Progenitor cell of endocrine pancreas (in vitro differentiated cells): ENCODE data around the gene EFHC2. TPM values are rescaled to one million over a fixed set of nuclear protein-coding genes. Genes with fewer than 3 reads are reported as not detected.

ENCODE experiments used
- DNase-seq: peaks from one replicate; pipeline ENCODE4 v3.0.0; 2021; ENCODE audit warnings: low spot score; ENCODE audit not compliant: unreplicated experiment
- H3K27ac Mint-ChIP-seq: 2 replicates; pipeline ENCODE4 v1.8.0; 2021; ENCODE audit warnings: mild to moderate bottlenecking, moderate library complexity, mixed read lengths
- H3K27me3 Mint-ChIP-seq: 2 replicates; pipeline ENCODE4 v1.8.0; 2021; ENCODE audit warnings: mixed read lengths
- H3K36me3 Mint-ChIP-seq: 2 replicates; pipeline ENCODE4 v1.8.0; 2022; ENCODE audit warnings: mixed read lengths; ENCODE audit not compliant: insufficient read depth
- H3K4me1 Mint-ChIP-seq: 2 replicates; pipeline ENCODE4 v1.8.0; 2021; ENCODE audit warnings: low read depth, mixed read lengths
- H3K4me3 Mint-ChIP-seq: 2 replicates; pipeline ENCODE4 v1.8.0; 2021; ENCODE audit warnings: low read depth, mild to moderate bottlenecking, moderate library complexity, mixed read lengths
- H3K9me3 Mint-ChIP-seq: 2 replicates; pipeline ENCODE4 v1.8.0; 2021; ENCODE audit warnings: low read depth, mixed read lengths
- CTCF ChIP-seq: fragments of 200-600 bp; sonication (generic); IDR thresholded peaks from one replicate; pipeline ENCODE4 v1.5.0; 2021; ENCODE audit warnings: antibody characterized with exemption, mild to moderate bottlenecking; ENCODE audit not compliant: unreplicated experiment
- total RNA-seq: library from RNA; stranded (reverse); gene quantifications from 2 replicates; pipeline ENCODE4 v1.2.1, GENCODE V29; 2021

EFHC2 gene
- total RNA-seq, 1 donor from 2014 or later = 1.8 TPM

- H3K4me1 Mint-ChIP-seq = no peaks in the 10 kb centered on the region
- no peak for TF ChIP-seq CTCF
- H3K27me3 Mint-ChIP-seq = no peaks in the 10 kb centered on the region
Measured at GRCh38 chrX:44314808-44315207, 28.7 kb downstream of the EFHC2 start.

GRCh38 chrX:44314259-44314734 is 29.2 kb downstream of the EFHC2 start:
- Mint-ChIP-seq H3K4me3 (no peak overlapping the region), H3K9me3 (peaks cover 29% of the 10 kb centered on the region), H3K4me1 (peaks cover under 1% of the 10 kb centered on the region), H3K27ac (no peak overlapping the region), H3K27me3 (no peaks in the 10 kb centered on the region), H3K36me3 (no peaks in the 10 kb centered on the region)
- TF ChIP-seq CTCF = no peak
- DNase-seq = no peak

More at GRCh38 chrX:44314808-44315207, 28.7 kb downstream of the EFHC2 start:
- H3K9me3 Mint-ChIP-seq = peaks cover 27% of the 10 kb centered on the region
- no peak overlapping the region for H3K27ac Mint-ChIP-seq
- DNase-seq = no peak
- no peak overlapping the region for H3K4me3 Mint-ChIP-seq
- H3K36me3 Mint-ChIP-seq = peaks cover 2% of the 10 kb centered on the region

- H3K27me3 Mint-ChIP-seq = no peaks in the 10 kb centered on the region
- H3K4me1 Mint-ChIP-seq = peaks cover 1% of the 10 kb centered on the region
Measured at GRCh38 chrX:44312421-44312820, 31.1 kb downstream of the EFHC2 start.

GRCh38 chrX:44310227-44310626 is 33.2 kb downstream of the EFHC2 start:
- H3K4me3 Mint-ChIP-seq = no peak overlapping the region
- H3K9me3 Mint-ChIP-seq = peaks cover 16% of the 10 kb centered on the region
- peaks cover 3% of the 10 kb centered on the region for H3K4me1 Mint-ChIP-seq
- no peaks in the 10 kb centered on the region for H3K36me3 Mint-ChIP-seq
- no peak for DNase-seq
- no peak for TF ChIP-seq CTCF
- no peaks in the 10 kb centered on the region for H3K27me3 Mint-ChIP-seq
- H3K27ac Mint-ChIP-seq = no peak overlapping the region

More at GRCh38 chrX:44312421-44312820, 31.1 kb downstream of the EFHC2 start:
- Mint-ChIP-seq H3K9me3 (peaks cover 22% of the 10 kb centered on the region), H3K36me3 (no peaks in the 10 kb centered on the region), H3K27ac (no peak overlapping the region), H3K4me3 (no peak overlapping the region)
- TF ChIP-seq CTCF = no peak
- DNase-seq = no peak

DNA sequence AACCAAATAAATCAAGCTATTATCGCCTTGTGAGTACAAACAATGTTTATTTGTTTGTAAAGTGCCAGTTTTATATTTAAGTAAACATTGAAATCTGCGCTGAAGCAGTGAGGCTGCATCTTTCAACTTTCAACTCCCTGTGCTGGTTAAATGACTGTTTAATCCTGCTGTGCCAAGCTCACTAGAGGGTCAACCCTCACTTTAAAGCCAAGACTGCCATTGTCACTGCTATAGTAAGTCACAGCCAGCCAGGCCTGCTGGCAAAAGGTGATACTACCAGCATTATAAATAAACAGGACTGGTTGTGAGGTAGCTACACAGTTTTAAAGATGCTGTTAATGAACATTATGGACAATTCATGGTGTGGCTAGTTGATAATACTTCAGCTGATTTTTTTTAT is 34.6 kb downstream of the EFHC2 start:
- H3K27ac Mint-ChIP-seq = no peak overlapping the region
- H3K36me3 Mint-ChIP-seq = no peaks in the 10 kb centered on the region
- H3K4me1 Mint-ChIP-seq = peaks cover 3% of the 10 kb centered on the region
- no peaks in the 10 kb centered on the region for H3K27me3 Mint-ChIP-seq
- no peak for DNase-seq
- H3K9me3 Mint-ChIP-seq = peaks cover 16% of the 10 kb centered on the region
- no peak for TF ChIP-seq CTCF
- H3K4me3 Mint-ChIP-seq = no peak overlapping the region
